ENCODE measurements around the gene MRPS6. TPM values are rescaled to one million over a fixed set of nuclear protein-coding genes. Genes with fewer than 3 reads are reported as not detected.

The MRPS6 gene
- total RNA-seq, 8 experiments from 2014 or later: 36.8 to 66.1 (median 58.0) TPM

Other genes starting within 250 kb of the MRPS6 start
- gene ATP5PO, start 157.8 kb upstream of the MRPS6 start, total RNA-seq: 100 to 1,000 TPM; 237 to 347 (median 278) TPM
- 10 to 100 TPM; 14.2 to 25.7 (median 19.9) TPM for gene SLC5A3, start within 50 bp of the MRPS6 start, total RNA-seq

All from motor neuron (in vitro differentiated cells).